Neural progenitor cell (in vitro differentiated cells): ENCODE data around the gene BEND3. TPM values are rescaled to one million over a fixed set of nuclear protein-coding genes. Genes with fewer than 3 reads are reported as not detected.
A peak's percentile ranks its signal among the peaks of the same experiment; 100 is the strongest.

Experiments used
- DNase-seq: peaks from one replicate; pipeline ENCODE4 v3.0.0-alpha.2; 2016; ENCODE audit warnings: low spot score
- H2AFZ ChIP-seq: fragments of 200-600 bp; sonication (generic); replicated peaks from 2 replicates; pipeline ENCODE4 v1.6.1; 2016; ENCODE audit warnings: antibody characterized with exemption
- H3F3A ChIP-seq: fragments of 200-600 bp; sonication (generic); 2 replicates; pipeline ENCODE4 v1.6.1; 2016; ENCODE audit warnings: antibody characterized with exemption, low read depth
- H3K27ac ChIP-seq: fragments of 200-600 bp; sonication (generic); 2 replicates; pipeline ENCODE4 v1.5.1; 2016; ENCODE audit warnings: mild to moderate bottlenecking
- H3K27me3 ChIP-seq: fragments of 200-600 bp; sonication (generic); 2 replicates; pipeline ENCODE4 v1.6.1; 2016; ENCODE audit warnings: mild to moderate bottlenecking, moderate library complexity
- H3K36me3 ChIP-seq: fragments of 200-600 bp; sonication (generic); 2 replicates; pipeline ENCODE4 v1.5.1; 2016
- H3K4me1 ChIP-seq: fragments of 200-600 bp; sonication (generic); 2 replicates; pipeline ENCODE4 v1.6.1; 2016; ENCODE audit warnings: mixed run types
- H3K4me2 ChIP-seq: fragments of 200-600 bp; sonication (generic); 2 replicates; pipeline ENCODE4 v1.6.1; 2016
- H3K4me3 ChIP-seq: fragments of 200-600 bp; sonication (generic); 2 replicates; pipeline ENCODE4 v1.5.1; 2016
- H3K79me2 ChIP-seq: fragments of 200-600 bp; sonication (generic); 2 replicates; pipeline ENCODE4 v1.6.1; 2016; ENCODE audit warnings: low read depth
- H3K9ac ChIP-seq: fragments of 200-600 bp; sonication (generic); 2 replicates; pipeline ENCODE4 v1.6.1; 2016
- H3K9me3 ChIP-seq: fragments of 200-600 bp; sonication (generic); 2 replicates; pipeline ENCODE4 v1.5.1; 2016; ENCODE audit warnings: low read depth
- H4K20me1 ChIP-seq: fragments of 200-600 bp; sonication (generic); 2 replicates; pipeline ENCODE4 v1.6.1; 2016; ENCODE audit warnings: low read depth
- H3K27ac Mint-ChIP-seq: 3 replicates; pipeline ENCODE4 v1.8.0; 2021; ENCODE audit warnings: mixed read lengths
- H3K27me3 Mint-ChIP-seq: 2 replicates; pipeline ENCODE4 v1.8.0; 2022; ENCODE audit warnings: low read depth, mild to moderate bottlenecking, inconsistent platforms, moderate library complexity, mixed read lengths; ENCODE audit not compliant: insufficient read depth
- H3K36me3 Mint-ChIP-seq: 3 replicates; pipeline ENCODE4 v1.8.0; 2021; ENCODE audit warnings: mixed read lengths
- H3K4me1 Mint-ChIP-seq: 3 replicates; pipeline ENCODE4 v1.8.0; 2021; ENCODE audit warnings: mixed read lengths
- H3K4me3 Mint-ChIP-seq: 3 replicates; pipeline ENCODE4 v1.8.0; 2021; ENCODE audit warnings: mild to moderate bottlenecking, moderate library complexity, mixed read lengths
- H3K9me3 Mint-ChIP-seq: 3 replicates; pipeline ENCODE4 v1.8.0; 2020; ENCODE audit warnings: mixed read lengths
- EZH2 ChIP-seq: fragments of 200-600 bp; sonication (generic); IDR thresholded peaks from 2 replicates; pipeline ENCODE4 v1.6.1; 2017; ENCODE audit warnings: antibody characterized with exemption, mild to moderate bottlenecking, moderate library complexity
- EZH2phosphoT487 ChIP-seq: fragments of 200-600 bp; sonication (generic); IDR thresholded peaks from 2 replicates; pipeline ENCODE4 v1.6.1; 2017; ENCODE audit warnings: antibody characterized with exemption
- total RNA-seq: library from RNA; depleted of rRNA; stranded (reverse); fragments of >200 nt; gene quantifications from 2 replicates; pipeline ENCODE4 v1.2.3, GENCODE V29; 2015; ENCODE audit warnings: low replicate concordance
- TF ChIP-seq, protein P1 (sequence below): fragments of 200-600 bp; sonication (generic); IDR thresholded peaks from 2 replicates; pipeline ENCODE4 v1.5.1; 2017; ENCODE audit warnings: antibody characterized with exemption, mild to moderate bottlenecking

The BEND3 gene
- total RNA-seq, 1 donor from 2014 or later, result 9.2 TPM

DNA sequence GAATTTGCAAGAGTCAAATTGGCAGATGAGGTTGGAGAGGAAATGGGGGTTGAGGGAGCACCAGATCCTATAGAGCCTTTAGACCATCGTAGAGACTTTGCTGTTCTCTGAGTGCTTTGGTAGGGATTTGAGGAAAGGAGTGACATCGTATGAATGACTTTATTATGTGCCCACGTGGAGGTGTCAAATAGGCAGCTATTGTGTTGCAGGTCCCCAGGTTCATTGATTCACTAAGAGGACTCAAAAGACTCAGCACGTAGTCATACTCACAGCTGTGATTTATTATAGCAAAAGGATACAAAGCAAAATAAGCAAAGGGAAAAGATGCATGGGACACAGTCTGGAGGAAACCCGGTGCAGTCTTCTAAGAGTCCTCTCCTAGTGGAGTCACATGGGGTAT, 85.2 kb downstream of the BEND3 start:
- no peak overlapping the region for H3K27ac Mint-ChIP-seq

DNA sequence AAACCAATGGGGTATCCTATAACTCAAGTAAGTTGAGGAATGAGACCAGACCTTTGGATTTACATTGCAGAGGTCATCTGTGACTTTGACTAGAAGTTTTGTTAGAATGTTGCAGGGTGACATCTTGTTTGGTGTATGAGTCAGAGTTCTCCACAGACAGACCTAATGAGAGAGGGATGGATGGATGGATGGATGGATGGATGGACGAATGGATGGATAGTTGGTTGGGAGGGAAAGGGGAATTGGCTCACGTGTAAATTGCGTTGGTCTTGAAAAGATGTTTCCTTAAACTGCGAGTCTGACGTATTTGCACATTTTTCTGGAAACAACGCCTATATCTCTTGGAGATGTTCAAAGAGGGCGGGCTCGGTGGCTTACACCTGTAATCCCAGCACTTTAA, 88.3 kb downstream of the BEND3 start:
- DNase-seq, result no peak
- Histone ChIP-seq H3K4me1 (no peaks in the 10 kb centered on the region), H3K9me3 (no peaks in the 10 kb centered on the region), H3K79me2 (peaks cover 12% of the 10 kb centered on the region), H3K36me3 (no peaks in the 10 kb centered on the region), H3K4me3 (no peak overlapping the region), H3F3A (peaks cover 7% of the 10 kb centered on the region), H3K27ac (no peak overlapping the region), H2AFZ (peak overlapping the region; percentile 26), H3K9ac (no peak overlapping the region), H3K4me2 (no peak overlapping the region), H4K20me1 (no peaks in the 10 kb centered on the region), H3K27me3 (no peaks in the 10 kb centered on the region)
- peaks cover 7% of the 10 kb centered on the region for H3K9me3 Mint-ChIP-seq
- TF ChIP-seq EZH2phosphoT487, result no peak
- TF ChIP-seq EZH2, result no peak
- TF ChIP-seq, protein P1, sequence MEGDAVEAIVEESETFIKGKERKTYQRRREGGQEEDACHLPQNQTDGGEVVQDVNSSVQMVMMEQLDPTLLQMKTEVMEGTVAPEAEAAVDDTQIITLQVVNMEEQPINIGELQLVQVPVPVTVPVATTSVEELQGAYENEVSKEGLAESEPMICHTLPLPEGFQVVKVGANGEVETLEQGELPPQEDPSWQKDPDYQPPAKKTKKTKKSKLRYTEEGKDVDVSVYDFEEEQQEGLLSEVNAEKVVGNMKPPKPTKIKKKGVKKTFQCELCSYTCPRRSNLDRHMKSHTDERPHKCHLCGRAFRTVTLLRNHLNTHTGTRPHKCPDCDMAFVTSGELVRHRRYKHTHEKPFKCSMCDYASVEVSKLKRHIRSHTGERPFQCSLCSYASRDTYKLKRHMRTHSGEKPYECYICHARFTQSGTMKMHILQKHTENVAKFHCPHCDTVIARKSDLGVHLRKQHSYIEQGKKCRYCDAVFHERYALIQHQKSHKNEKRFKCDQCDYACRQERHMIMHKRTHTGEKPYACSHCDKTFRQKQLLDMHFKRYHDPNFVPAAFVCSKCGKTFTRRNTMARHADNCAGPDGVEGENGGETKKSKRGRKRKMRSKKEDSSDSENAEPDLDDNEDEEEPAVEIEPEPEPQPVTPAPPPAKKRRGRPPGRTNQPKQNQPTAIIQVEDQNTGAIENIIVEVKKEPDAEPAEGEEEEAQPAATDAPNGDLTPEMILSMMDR, result no peak
- H3K36me3 Mint-ChIP-seq, result peaks cover 14% of the 10 kb centered on the region
- peak overlapping the region; percentile 78 for H3K4me3 Mint-ChIP-seq
- H3K27me3 Mint-ChIP-seq, result peaks cover 3% of the 10 kb centered on the region
- peak overlapping the region; percentile 33 for H3K27ac Mint-ChIP-seq
- peaks cover 16% of the 10 kb centered on the region for H3K4me1 Mint-ChIP-seq

More for the DNA sequence above, 85.2 kb downstream of the BEND3 start:
- TF ChIP-seq EZH2 (no peak), EZH2phosphoT487 (no peak)
- TF ChIP-seq, protein P1, result no peak
- H2AFZ ChIP-seq, result no peak overlapping the region
- no peak overlapping the region for H3K4me2 ChIP-seq
- H3K27me3 ChIP-seq, result no peaks in the 10 kb centered on the region
- Mint-ChIP-seq H3K4me1 (peaks cover 16% of the 10 kb centered on the region), H3K9me3 (peaks cover 7% of the 10 kb centered on the region), H3K4me3 (peak overlapping the region; percentile 99), H3K36me3 (peaks cover 17% of the 10 kb centered on the region), H3K27me3 (peaks cover 3% of the 10 kb centered on the region)
- no peak overlapping the region for H3K9ac ChIP-seq
- H3K27ac ChIP-seq, result no peak overlapping the region
- peaks cover 12% of the 10 kb centered on the region for H3K79me2 ChIP-seq
- H3F3A ChIP-seq, result peaks cover 7% of the 10 kb centered on the region
- no peaks in the 10 kb centered on the region for H4K20me1 ChIP-seq
- no peak overlapping the region for H3K4me3 ChIP-seq
- no peaks in the 10 kb centered on the region for H3K4me1 ChIP-seq
- H3K36me3 ChIP-seq, result no peaks in the 10 kb centered on the region
- no peaks in the 10 kb centered on the region for H3K9me3 ChIP-seq
- DNase-seq, result no peak

DNA sequence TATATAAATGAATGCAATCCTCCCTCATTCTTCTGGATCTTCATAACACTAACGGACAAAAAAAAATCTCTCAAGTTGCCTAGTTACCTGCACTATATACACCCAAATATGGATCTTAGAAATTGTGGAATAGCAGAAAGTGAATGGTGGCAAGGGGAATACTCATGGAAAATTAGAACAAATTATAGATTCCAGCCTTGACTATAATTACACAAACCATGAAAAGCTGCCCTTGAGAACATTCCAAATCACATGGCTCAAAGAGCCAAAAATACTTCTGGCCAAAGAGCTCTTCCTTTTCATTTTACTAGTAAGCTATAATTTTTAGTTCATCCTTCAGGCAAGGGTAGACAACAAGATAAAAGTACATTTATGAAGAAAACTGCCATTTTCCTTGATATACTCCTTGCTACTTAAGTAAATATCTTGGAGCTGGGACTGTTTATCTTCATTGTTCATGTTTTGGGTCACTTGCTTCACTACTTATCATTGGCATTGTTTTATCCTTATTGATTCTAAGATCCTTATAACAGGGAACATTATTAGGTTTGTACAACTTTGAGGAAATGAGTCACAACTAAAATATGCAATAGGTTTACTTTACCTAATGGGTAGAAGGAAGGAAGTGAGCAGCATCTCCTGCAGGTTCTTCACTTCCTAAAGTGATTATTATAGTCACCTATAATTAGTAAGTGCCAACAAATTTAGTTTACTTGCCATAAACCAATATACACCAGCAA, 93.7 kb downstream of the BEND3 start:
- no peaks in the 10 kb centered on the region for H3K79me2 ChIP-seq
- no peak overlapping the region for H3K4me2 ChIP-seq
- no peak overlapping the region for H3K9ac ChIP-seq
- Mint-ChIP-seq H3K36me3 (no peaks in the 10 kb centered on the region), H3K9me3 (no peaks in the 10 kb centered on the region), H3K27ac (no peak overlapping the region), H3K4me1 (no peaks in the 10 kb centered on the region), H3K27me3 (no peaks in the 10 kb centered on the region), H3K4me3 (no peak overlapping the region)
- H3K4me3 ChIP-seq, result no peak overlapping the region
- no peak for TF ChIP-seq EZH2
- no peak for TF ChIP-seq EZH2phosphoT487
- TF ChIP-seq, protein P1, result no peak
- no peaks in the 10 kb centered on the region for H3K36me3 ChIP-seq
- no peaks in the 10 kb centered on the region for H3F3A ChIP-seq
- H3K27ac ChIP-seq, result no peak overlapping the region
- no peaks in the 10 kb centered on the region for H3K4me1 ChIP-seq
- no peaks in the 10 kb centered on the region for H3K27me3 ChIP-seq
- H3K9me3 ChIP-seq, result no peaks in the 10 kb centered on the region
- H2AFZ ChIP-seq, result no peak overlapping the region
- no peak for DNase-seq
- no peaks in the 10 kb centered on the region for H4K20me1 ChIP-seq
